HL-60 (cell line): ENCODE data around the gene RANGRF.

Experiments used
- DNase-seq, 2 experiments: peaks; one replicate each; pipeline ENCODE4 v3.0.0-alpha.2; 2010 to 2020; ENCODE audit warnings: low read depth in 1 of 2, low spot score in 1 of 2
- H3K27ac ChIP-seq: fragments of 250-450 bp; sonication (Bioruptor Pico); replicated peaks from 2 replicates; pipeline ENCODE4 v1.5.1; 2020; ENCODE audit warnings: mild to moderate bottlenecking, moderate library complexity
- H3K27me3 ChIP-seq: fragments of 250-450 bp; sonication (Bioruptor Pico); 2 replicates; pipeline ENCODE4 v1.5.1; 2021; ENCODE audit warnings: mild to moderate bottlenecking, moderate library complexity; ENCODE audit not compliant: insufficient read depth, poor library complexity, severe bottlenecking
- H3K4me3 ChIP-seq: replicated peaks from 2 replicates; pipeline ENCODE4 v1.5.1; 2011; ENCODE audit warnings: mild to moderate bottlenecking, control low read depth, low read length; ENCODE audit not compliant: insufficient read depth
- GABPA ChIP-seq: IDR thresholded peaks from 2 replicates; pipeline ENCODE4 v1.6.1; 2012; ENCODE audit warnings: low read depth
- POLR2AphosphoS5 ChIP-seq: IDR thresholded peaks from 2 replicates; pipeline ENCODE4 v1.6.1; 2012; ENCODE audit warnings: low read depth
- REST ChIP-seq: IDR thresholded peaks from 2 replicates; pipeline ENCODE4 v1.6.1; 2012; ENCODE audit warnings: low read depth; ENCODE audit not compliant: insufficient replicate concordance
- SPI1 ChIP-seq: IDR thresholded peaks from 2 replicates; pipeline ENCODE4 v1.6.1; 2012; ENCODE audit warnings: low read depth, mild to moderate bottlenecking, borderline replicate concordance
- long read RNA-seq: library from polyadenylated mRNA; unstranded; transcript quantifications from one replicate; pipeline ENCODE4 v2.0.0, GENCODE V29; 2020
- TF ChIP-seq, protein P1 (sequence below): IDR thresholded peaks from one replicate; pipeline ENCODE4 v1.5.1; 2011; ENCODE audit warnings: low read length, control low read depth, inconsistent platforms; ENCODE audit not compliant: insufficient read depth

Gene RANGRF, protein sequence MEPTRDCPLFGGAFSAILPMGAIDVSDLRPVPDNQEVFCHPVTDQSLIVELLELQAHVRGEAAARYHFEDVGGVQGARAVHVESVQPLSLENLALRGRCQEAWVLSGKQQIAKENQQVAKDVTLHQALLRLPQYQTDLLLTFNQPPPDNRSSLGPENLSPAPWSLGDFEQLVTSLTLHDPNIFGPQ
- long read RNA-seq, transcript RANGRF-201 (5 exons, 1,009 nt), result minor isoform, 6 of 37 reads
- long read RNA-seq, transcript RANGRF-202 (4 exons, 1,074 nt), result major isoform, 27 of 37 reads
- long read RNA-seq, partial matches to known transcripts, result 0 of 37 reads
- long read RNA-seq, other reads (novel, unspliced or antisense), result 1 of 37 reads

- TF ChIP-seq REST, result no peak
- no peak for TF ChIP-seq SPI1
- no peak for TF ChIP-seq GABPA
- TF ChIP-seq, protein P1, sequence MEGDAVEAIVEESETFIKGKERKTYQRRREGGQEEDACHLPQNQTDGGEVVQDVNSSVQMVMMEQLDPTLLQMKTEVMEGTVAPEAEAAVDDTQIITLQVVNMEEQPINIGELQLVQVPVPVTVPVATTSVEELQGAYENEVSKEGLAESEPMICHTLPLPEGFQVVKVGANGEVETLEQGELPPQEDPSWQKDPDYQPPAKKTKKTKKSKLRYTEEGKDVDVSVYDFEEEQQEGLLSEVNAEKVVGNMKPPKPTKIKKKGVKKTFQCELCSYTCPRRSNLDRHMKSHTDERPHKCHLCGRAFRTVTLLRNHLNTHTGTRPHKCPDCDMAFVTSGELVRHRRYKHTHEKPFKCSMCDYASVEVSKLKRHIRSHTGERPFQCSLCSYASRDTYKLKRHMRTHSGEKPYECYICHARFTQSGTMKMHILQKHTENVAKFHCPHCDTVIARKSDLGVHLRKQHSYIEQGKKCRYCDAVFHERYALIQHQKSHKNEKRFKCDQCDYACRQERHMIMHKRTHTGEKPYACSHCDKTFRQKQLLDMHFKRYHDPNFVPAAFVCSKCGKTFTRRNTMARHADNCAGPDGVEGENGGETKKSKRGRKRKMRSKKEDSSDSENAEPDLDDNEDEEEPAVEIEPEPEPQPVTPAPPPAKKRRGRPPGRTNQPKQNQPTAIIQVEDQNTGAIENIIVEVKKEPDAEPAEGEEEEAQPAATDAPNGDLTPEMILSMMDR, result no peak
- TF ChIP-seq POLR2AphosphoS5, result no peak; the same call in 1 of the 2 replicates
- DNase-seq, result peak; percentile 45 to 75
- peak within 1 kb of the TSS; percentile 64 for H3K4me3 ChIP-seq
- H3K27ac ChIP-seq, result peak within 1 kb of the TSS; percentile 64
- no peaks in the 10 kb centered on the region for H3K27me3 ChIP-seq
These were observed at the start of gene RANGRF for GRCh38 chr17:8288336-8289102. Gene RANGRF, plus strand, starts transcription at chr17:8288670. Its CDS starts 119 bp downstream, at chr17:8288789.

- H3K27me3 ChIP-seq, result no peaks in the 10 kb centered on the region
- no peak overlapping the region for H3K4me3 ChIP-seq
- no peak for DNase-seq
- TF ChIP-seq REST (no peak), GABPA (no peak), SPI1 (no peak), POLR2AphosphoS5 (no peak)
- TF ChIP-seq, protein P1, result no peak
- H3K27ac ChIP-seq, result no peak overlapping the region
These were observed 44.6 kb upstream of the RANGRF start for GRCh38 chr17:8243827-8244226.

- TF ChIP-seq, protein P1, result no peak
- TF ChIP-seq POLR2AphosphoS5 (no peak), SPI1 (no peak), GABPA (no peak), REST (no peak)
- Histone ChIP-seq H3K27ac (no peak overlapping the region), H3K4me3 (no peak overlapping the region), H3K27me3 (no peaks in the 10 kb centered on the region)
- no peak for DNase-seq
These were observed 43.7 kb upstream of the RANGRF start for GRCh38 chr17:8244768-8245167.
